ENCODE measurements around the gene CERT1.
"Not testable (repeated sequence)": the region's sequence is repeated elsewhere in the genome, so short reads cannot be mapped to it uniquely, and the experiment has no call there.

The CERT1 gene

GRCh38 chr5:75534734-75535133 lies 23.3 kb upstream of the CERT1 start:
- Histone ChIP-seq H3K4me3 (ENCODE audit: low read depth, low read length) (no peak overlapping the region), H3K27ac (ENCODE audit: extremely low read depth, low read depth, low read length) (no peak overlapping the region), H3K4me1 (ENCODE audit: control insufficient read depth, insufficient read depth, low read length) (no peaks in the 10 kb centered on the region), H3K9me3 (ENCODE audit: control insufficient read depth, insufficient read depth, low read depth, low read length) (no peaks in the 10 kb centered on the region), H3K36me3 (ENCODE audit: control insufficient read depth in 2 of 2, insufficient read depth in 1 of 2, low read length in 2 of 2) (peaks cover 0 to 4% of the 10 kb centered on the region in 2 experiments; a peak in 2 of 3 replicates)
- TF ChIP-seq ZNF214 (tag by site-specific recombination; IDR thresholded peaks at IDR 0.05; ENCODE audit: borderline replicate concordance) (no peak), ZIC2 (tag by site-specific recombination; IDR thresholded peaks at IDR 0.05) (no peak), SETDB1 (IDR thresholded peaks at IDR 0.05; ENCODE audit: insufficient read length, low read length) (peak; percentile 94), GLIS1 (tag by site-specific recombination; IDR thresholded peaks at IDR 0.05) (no peak), ZNF596 (tag by site-specific recombination; IDR thresholded peaks at IDR 0.05) (no peak), TRIM28 (IDR thresholded peaks at IDR 0.05; ENCODE audit: borderline replicate concordance, low read length) (peak; percentile 42; the same call in 1 of the 2 replicates), ZNF600 (tag by site-specific recombination; IDR thresholded peaks at IDR 0.05) (no peak)
- TF ChIP-seq, protein P1, sequence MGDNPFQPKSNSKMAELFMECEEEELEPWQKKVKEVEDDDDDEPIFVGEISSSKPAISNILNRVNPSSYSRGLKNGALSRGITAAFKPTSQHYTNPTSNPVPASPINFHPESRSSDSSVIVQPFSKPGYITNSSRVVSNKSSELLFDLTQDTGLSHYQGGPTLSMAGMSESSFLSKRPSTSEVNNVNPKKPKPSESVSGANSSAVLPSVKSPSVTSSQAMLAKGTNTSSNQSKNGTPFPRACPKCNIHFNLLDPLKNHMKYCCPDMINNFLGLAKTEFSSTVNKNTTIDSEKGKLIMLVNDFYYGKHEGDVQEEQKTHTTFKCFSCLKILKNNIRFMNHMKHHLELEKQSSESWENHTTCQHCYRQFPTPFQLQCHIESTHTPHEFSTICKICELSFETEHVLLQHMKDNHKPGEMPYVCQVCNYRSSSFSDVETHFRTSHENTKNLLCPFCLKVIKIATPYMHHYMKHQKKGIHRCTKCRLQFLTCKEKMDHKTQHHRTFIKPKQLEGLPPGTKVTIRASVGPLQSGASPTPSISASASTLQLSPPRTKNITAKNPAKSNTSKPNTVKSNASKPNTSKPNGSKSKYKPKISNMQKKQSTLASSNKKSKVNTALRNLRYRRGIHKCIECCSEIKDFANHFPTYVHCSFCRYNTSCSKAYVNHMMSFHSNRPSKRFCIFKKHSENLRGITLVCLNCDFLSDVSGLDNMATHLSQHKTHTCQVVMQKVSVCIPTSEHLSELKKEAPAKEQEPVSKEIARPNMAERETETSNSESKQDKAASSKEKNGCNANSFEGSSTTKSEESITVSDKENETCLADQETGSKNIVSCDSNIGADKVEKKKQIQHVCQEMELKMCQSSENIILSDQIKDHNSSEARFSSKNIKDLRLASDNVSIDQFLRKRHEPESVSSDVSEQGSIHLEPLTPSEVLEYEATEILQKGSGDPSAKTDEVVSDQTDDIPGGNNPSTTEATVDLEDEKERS (tag by site-specific recombination; IDR thresholded peaks at IDR 0.05), result no peak
- POLR2A ChIA-PET, result no interaction called here
- CTCF ChIA-PET, result no interaction called here

- CTCF ChIA-PET, result interaction anchor here (0.6 kb wide), 2 partner anchors 158 to 297 kb away, joined by 3 to 6 read pairs; no protein-coding TSS in a partner anchor
- H3K4me1 ChIP-seq (ENCODE audit: control insufficient read depth, insufficient read depth, low read length); H3K4me3 ChIP-seq (ENCODE audit: low read depth, low read length); H3K9me3 ChIP-seq (ENCODE audit: control insufficient read depth, insufficient read depth, low read depth, low read length); POLR2A ChIA-PET; H3K36me3 ChIP-seq (ENCODE audit: control insufficient read depth in 2 of 2, insufficient read depth in 1 of 2, low read length in 2 of 2); H3K27ac ChIP-seq (ENCODE audit: extremely low read depth, low read depth, low read length): not testable (repeated sequence)
These were observed 22.3 kb upstream of the CERT1 start for GRCh38 chr5:75533716-75534115.

- TF ChIP-seq FEZF1 (tag by site-specific recombination; IDR thresholded peaks at IDR 0.05) (no peak), ZNF146 (tag by site-specific recombination; IDR thresholded peaks at IDR 0.05) (peak; percentile 60; the same call in 1 of the 2 replicates)
- ChIA-PET POLR2A (no interaction called here), CTCF (no interaction called here)
- Histone ChIP-seq H3K27ac (ENCODE audit: extremely low read depth, low read depth, low read length) (no peak overlapping the region), H3K4me3 (ENCODE audit: low read depth, low read length) (no peak overlapping the region), H3K9me3 (ENCODE audit: control insufficient read depth, insufficient read depth, low read depth, low read length) (no peaks in the 10 kb centered on the region), H3K4me1 (ENCODE audit: control insufficient read depth, insufficient read depth, low read length) (no peaks in the 10 kb centered on the region), H3K36me3 (ENCODE audit: control insufficient read depth in 2 of 2, insufficient read depth in 1 of 2, low read length in 2 of 2) (peaks cover 0 to 4% of the 10 kb centered on the region in 2 experiments; a peak in 2 of 3 replicates)
These were observed 20.8 kb upstream of the CERT1 start for GRCh38 chr5:75532190-75532589.

GRCh38 chr5:75529185-75529584 lies 17.8 kb upstream of the CERT1 start:
- ChIA-PET CTCF (no interaction called here), POLR2A (no interaction called here)
- Histone ChIP-seq H3K36me3 (ENCODE audit: control insufficient read depth in 2 of 2, insufficient read depth in 1 of 2, low read length in 2 of 2) (no peaks in the 10 kb centered on the region; a peak in 1 of 3 replicates), H3K27ac (ENCODE audit: extremely low read depth, low read depth, low read length) (no peak overlapping the region), H3K4me1 (ENCODE audit: control insufficient read depth, insufficient read depth, low read length) (no peaks in the 10 kb centered on the region), H3K9me3 (ENCODE audit: control insufficient read depth, insufficient read depth, low read depth, low read length) (no peaks in the 10 kb centered on the region), H3K4me3 (ENCODE audit: low read depth, low read length) (no peak overlapping the region)
- TF ChIP-seq SCRT2 (tag by site-specific recombination; IDR thresholded peaks at IDR 0.05) (no peak), ZNF704 (tag by site-specific recombination; IDR thresholded peaks at IDR 0.05) (no peak), ZNF114 (tag by site-specific recombination; IDR thresholded peaks at IDR 0.05) (no peak), ZFHX2 (tag by site-specific recombination; conservative IDR thresholded peaks at IDR 0.05) (no peak), ZNF521 (tag by site-specific recombination; IDR thresholded peaks at IDR 0.05) (no peak), ZNF132 (tag by site-specific recombination; IDR thresholded peaks at IDR 0.05; ENCODE audit: borderline replicate concordance) (no peak), ZNF16 (tag by site-specific recombination; IDR thresholded peaks at IDR 0.05; ENCODE audit: low read depth) (no peak), ZNF221 (tag by site-specific recombination; IDR thresholded peaks at IDR 0.05; ENCODE audit: borderline replicate concordance) (no peak), ZNF76 (tag by site-specific recombination; IDR thresholded peaks at IDR 0.05; ENCODE audit: borderline replicate concordance, low read depth) (no peak)
- TF ChIP-seq, protein P2, sequence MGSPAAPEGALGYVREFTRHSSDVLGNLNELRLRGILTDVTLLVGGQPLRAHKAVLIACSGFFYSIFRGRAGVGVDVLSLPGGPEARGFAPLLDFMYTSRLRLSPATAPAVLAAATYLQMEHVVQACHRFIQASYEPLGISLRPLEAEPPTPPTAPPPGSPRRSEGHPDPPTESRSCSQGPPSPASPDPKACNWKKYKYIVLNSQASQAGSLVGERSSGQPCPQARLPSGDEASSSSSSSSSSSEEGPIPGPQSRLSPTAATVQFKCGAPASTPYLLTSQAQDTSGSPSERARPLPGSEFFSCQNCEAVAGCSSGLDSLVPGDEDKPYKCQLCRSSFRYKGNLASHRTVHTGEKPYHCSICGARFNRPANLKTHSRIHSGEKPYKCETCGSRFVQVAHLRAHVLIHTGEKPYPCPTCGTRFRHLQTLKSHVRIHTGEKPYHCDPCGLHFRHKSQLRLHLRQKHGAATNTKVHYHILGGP (tag by site-specific recombination; IDR thresholded peaks at IDR 0.05), result no peak
- TF ChIP-seq, protein P3, sequence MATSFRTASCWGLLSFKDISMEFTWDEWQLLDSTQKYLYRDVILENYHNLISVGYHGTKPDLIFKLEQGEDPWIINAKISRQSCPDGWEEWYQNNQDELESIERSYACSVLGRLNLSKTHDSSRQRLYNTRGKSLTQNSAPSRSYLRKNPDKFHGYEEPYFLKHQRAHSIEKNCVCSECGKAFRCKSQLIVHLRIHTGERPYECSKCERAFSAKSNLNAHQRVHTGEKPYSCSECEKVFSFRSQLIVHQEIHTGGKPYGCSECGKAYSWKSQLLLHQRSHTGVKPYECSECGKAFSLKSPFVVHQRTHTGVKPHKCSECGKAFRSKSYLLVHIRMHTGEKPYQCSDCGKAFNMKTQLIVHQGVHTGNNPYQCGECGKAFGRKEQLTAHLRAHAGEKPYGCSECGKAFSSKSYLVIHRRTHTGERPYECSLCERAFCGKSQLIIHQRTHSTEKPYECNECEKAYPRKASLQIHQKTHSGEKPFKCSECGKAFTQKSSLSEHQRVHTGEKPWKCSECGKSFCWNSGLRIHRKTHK (tag by site-specific recombination; IDR thresholded peaks at IDR 0.05), result no peak

All from HEK293 (cell line).